ENCODE results near the gene AUP1. TPM values are rescaled to one million over a fixed set of nuclear protein-coding genes. Genes with fewer than 3 reads are reported as not detected.
A peak's percentile ranks its signal among the peaks of the same experiment; 100 is the strongest.

AUP1 gene
- total and polyA plus RNA-seq, 5 experiments from 2014 or later, result 79.5 to 184 (median 88.9) TPM

GRCh38 chr2:74530239-74531187, 1.0 kb upstream of the AUP1 start:
- H3K4me1 Mint-ChIP-seq, result peaks cover 22 to 50% (median 43%) of the 10 kb centered on the region in 4 donors
- no peaks in the 10 kb centered on the region for H3K27me3 Mint-ChIP-seq
- peaks cover 4 to 34% (median 19%) of the 10 kb centered on the region in 3 donors for H3K36me3 Mint-ChIP-seq
- peak overlapping the region; percentile 89 to 96 (median 94) for H3K4me3 Mint-ChIP-seq
- ATAC-seq, result peak; percentile 23 to 33
- H3K27ac Mint-ChIP-seq, result peak overlapping the region; percentile 37 to 97 (median 93)
- POLR2A ChIA-PET, result interaction anchor here (0.6 to 5.7 kb wide), 19 partner anchors 8 to 702 kb away, joined by 3 to 45 read pairs (median 4); partner anchors contain the start of genes C2orf81, CCDC142, INO80B and LBX2
- H3K9me3 Mint-ChIP-seq, result no peaks in the 10 kb centered on the region
- peak in 8 of 10 donors; percentile 21 to 51 (median 40) for DNase-seq

- Mint-ChIP-seq H3K36me3 (peaks cover 4 to 34% (median 19%) of the 10 kb centered on the region in 3 donors), H3K9me3 (no peaks in the 10 kb centered on the region), H3K4me1 (peaks cover 22 to 50% (median 43%) of the 10 kb centered on the region in 4 donors), H3K27ac (peak overlapping the region; percentile 78 to 97 (median 94)), H3K4me3 (peak overlapping the region; percentile 89 to 96 (median 94)), H3K27me3 (no peaks in the 10 kb centered on the region)
- DNase-seq, result peak in 1 of 10 donors; percentile 23
- POLR2A ChIA-PET, result interaction anchor here (1.0 to 5.7 kb wide), 15 partner anchors 10 to 107 kb away, joined by 3 to 45 read pairs (median 6); partner anchors contain the start of genes C2orf81, CCDC142, INO80B and LBX2
- ATAC-seq, result peak; percentile 2 to 5
Measured at GRCh38 chr2:74528600-74529356, 728 bp downstream of the AUP1 start.

- Mint-ChIP-seq H3K9me3 (no peaks in the 10 kb centered on the region), H3K36me3 (peaks cover 4 to 34% (median 16%) of the 10 kb centered on the region in 3 donors), H3K27ac (peak overlapping the region in 8 of 10 donors; percentile 63 to 97 (median 92)), H3K4me1 (peaks cover 22 to 50% (median 43%) of the 10 kb centered on the region in 4 donors), H3K27me3 (no peaks in the 10 kb centered on the region), H3K4me3 (peak overlapping the region; percentile 89 to 96 (median 94))
- DNase-seq (no peak), ATAC-seq (no peak)
- POLR2A ChIA-PET, result interaction anchor here (0.5 to 5.1 kb wide), 7 partner anchors 11 to 77 kb away, joined by 4 to 35 read pairs (median 6); partner anchors contain the start of genes CCDC142, LBX2, TLX2 and TTC31
Measured at GRCh38 chr2:74527741-74528140, 1.8 kb downstream of the AUP1 start.

- POLR2A ChIA-PET, result interaction anchor here (1.0 to 2.1 kb wide), 5 partner anchors 18 to 68 kb away, joined by 4 to 9 read pairs (median 4); partner anchors contain the start of genes CCDC142, LBX2, MRPL53 and TTC31
- DNase-seq (no peak), ATAC-seq (no peak)
- Mint-ChIP-seq H3K4me1 (peaks cover 15 to 42% (median 35%) of the 10 kb centered on the region in 4 donors), H3K4me3 (peak overlapping the region in 4 of 10 donors; percentile 22 to 70 (median 24)), H3K27ac (peak overlapping the region in 4 of 10 donors; percentile 8 to 78 (median 42)), H3K27me3 (peaks cover 0 to 4% (median 0%) of the 10 kb centered on the region in 5 donors), H3K36me3 (peaks cover 4 to 27% (median 16%) of the 10 kb centered on the region in 3 donors), H3K9me3 (no peaks in the 10 kb centered on the region)
Measured at GRCh38 chr2:74526649-74527230, 2.8 kb downstream of the AUP1 start.

DNA sequence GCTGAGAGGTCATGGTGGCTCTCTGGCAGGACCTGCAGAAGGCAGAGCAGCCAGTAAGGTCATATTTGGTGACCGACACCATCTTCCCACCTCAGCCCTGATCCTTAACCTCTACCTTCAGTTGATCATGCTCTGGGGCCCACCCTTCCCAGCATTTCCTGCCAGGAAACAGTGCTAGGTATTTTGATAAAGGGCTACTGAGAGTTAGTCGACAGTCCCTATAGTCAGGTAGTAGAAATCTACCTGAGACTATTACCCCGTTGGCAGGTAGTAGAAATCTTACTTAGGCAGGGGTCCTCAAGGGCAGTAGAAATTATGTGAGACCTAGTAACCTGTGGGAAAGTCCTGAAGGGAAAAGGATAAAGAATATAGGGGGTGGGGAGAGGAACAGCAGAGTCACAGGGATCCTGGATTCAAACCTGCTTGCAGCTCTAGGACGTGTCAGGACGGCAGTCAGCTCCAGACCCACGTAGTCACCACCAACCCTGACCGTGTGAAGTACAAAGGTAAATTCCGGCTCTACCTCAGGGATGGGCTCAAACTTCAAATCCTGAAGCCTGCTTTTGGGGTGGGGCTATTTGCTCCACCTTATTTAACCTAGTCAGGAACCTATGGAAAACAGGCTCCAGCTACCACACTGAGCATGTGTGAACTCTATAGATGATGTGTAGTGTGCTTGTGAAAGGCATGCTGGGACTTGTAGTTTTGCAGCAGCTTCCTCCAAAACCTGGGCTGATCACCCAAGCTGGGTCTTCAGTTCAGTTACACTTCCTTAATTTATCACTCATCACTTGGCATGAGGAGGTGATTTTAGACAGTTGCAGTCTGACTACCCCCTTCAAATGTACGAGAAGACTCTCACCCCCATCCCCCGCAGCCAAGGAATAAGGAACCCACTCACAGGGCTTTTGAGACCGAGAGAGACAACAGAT, 3.5 kb downstream of the AUP1 start, which contains the start of gene DQX1:
DQX1 (minus strand) TSS at position 515 of the 932 bp plus-strand sequence; CDS start at position 13, 502 bp downstream.
- peaks cover 4 to 27% (median 16%) of the 10 kb centered on the region in 3 donors for H3K36me3 Mint-ChIP-seq
- H3K4me1 Mint-ChIP-seq, result peaks cover 12 to 34% (median 28%) of the 10 kb centered on the region in 4 donors
- DNase-seq (no peak), ATAC-seq (no peak)
- H3K27me3 Mint-ChIP-seq, result peaks cover 0 to 10% (median 2%) of the 10 kb centered on the region in 5 donors
- POLR2A ChIA-PET, result interaction anchor here (1.0 to 2.1 kb wide), 5 partner anchors 18 to 68 kb away, joined by 4 to 9 read pairs (median 4); partner anchors contain the start of genes CCDC142, LBX2, MRPL53 and TTC31
- no peaks in the 10 kb centered on the region for H3K9me3 Mint-ChIP-seq
- H3K4me3 Mint-ChIP-seq, result peak within 1 kb of the TSS in 5 of 10 donors; percentile 18 to 70 (median 22)
- H3K27ac Mint-ChIP-seq, result peak within 1 kb of the TSS in 6 of 10 donors; percentile 18 to 78 (median 56)

DNA sequence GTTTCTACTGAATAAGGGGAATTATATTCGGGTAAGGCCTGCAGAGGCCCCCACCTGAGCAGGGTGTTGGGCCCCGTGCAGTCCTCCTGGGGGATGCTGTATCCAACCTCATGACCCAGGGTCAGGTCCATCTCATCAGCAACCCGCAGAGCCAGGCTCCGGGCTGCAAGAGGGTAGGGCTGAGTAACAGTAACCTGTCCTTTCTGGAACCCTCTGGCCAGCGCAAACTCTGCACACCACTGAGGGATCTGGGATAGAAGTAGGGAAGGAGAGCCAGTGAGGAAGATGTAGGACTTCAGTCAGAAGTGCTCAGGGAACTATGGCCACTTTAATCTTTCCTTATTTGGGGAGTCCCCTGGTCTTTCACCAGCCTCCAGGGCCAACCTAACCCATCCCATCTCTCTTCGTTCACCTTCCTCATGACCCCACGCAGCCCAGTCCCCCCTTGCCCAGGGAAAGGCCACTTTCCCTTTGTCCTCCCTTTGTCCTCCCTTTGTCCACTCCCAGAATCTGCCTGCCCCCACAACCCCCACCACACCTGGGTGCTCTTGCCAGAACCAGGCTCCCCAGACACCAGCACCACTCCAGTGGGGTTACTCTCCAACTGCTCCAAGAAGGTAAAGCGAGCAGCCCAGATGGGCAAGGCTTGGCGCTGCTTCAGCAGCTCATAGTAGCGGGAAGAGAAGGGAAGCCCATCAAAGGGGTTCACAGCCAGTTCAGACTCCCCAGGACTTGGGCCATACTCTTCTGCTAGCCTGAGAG, 4.4 kb downstream of the AUP1 start:
- Mint-ChIP-seq H3K27ac (no peak overlapping the region), H3K9me3 (no peaks in the 10 kb centered on the region)

GRCh38 chr2:74524005-74524404, 5.5 kb downstream of the AUP1 start:
- peaks cover 4 to 27% (median 16%) of the 10 kb centered on the region in 3 donors for H3K36me3 Mint-ChIP-seq
- H3K4me1 Mint-ChIP-seq, result peaks cover 9 to 28% (median 20%) of the 10 kb centered on the region in 4 donors
- DNase-seq, result no peak
- peaks cover 13 to 29% (median 21%) of the 10 kb centered on the region in 5 donors for H3K27me3 Mint-ChIP-seq
- no peak overlapping the region for H3K27ac Mint-ChIP-seq
- no peak overlapping the region for H3K4me3 Mint-ChIP-seq
- POLR2A ChIA-PET, result interaction anchor here (1.1 kb wide), 1 partner anchor 16 kb away, joined by 3 read pairs; the partner anchor contains the start of gene PCGF1
- no peak for ATAC-seq
- no peaks in the 10 kb centered on the region for H3K9me3 Mint-ChIP-seq

More for the DNA sequence above, 4.4 kb downstream of the AUP1 start:
- POLR2A ChIA-PET, result interaction anchor here (1.1 kb wide), 1 partner anchor 18 kb away, joined by 3 read pairs; the partner anchor contains the start of gene PCGF1
- Mint-ChIP-seq H3K36me3 (peaks cover 4 to 27% (median 16%) of the 10 kb centered on the region in 3 donors), H3K4me3 (no peak overlapping the region), H3K27me3 (peaks cover 3 to 18% (median 10%) of the 10 kb centered on the region in 5 donors), H3K4me1 (peaks cover 9 to 30% (median 21%) of the 10 kb centered on the region in 4 donors)
- ATAC-seq, result no peak
- DNase-seq, result no peak

DNA sequence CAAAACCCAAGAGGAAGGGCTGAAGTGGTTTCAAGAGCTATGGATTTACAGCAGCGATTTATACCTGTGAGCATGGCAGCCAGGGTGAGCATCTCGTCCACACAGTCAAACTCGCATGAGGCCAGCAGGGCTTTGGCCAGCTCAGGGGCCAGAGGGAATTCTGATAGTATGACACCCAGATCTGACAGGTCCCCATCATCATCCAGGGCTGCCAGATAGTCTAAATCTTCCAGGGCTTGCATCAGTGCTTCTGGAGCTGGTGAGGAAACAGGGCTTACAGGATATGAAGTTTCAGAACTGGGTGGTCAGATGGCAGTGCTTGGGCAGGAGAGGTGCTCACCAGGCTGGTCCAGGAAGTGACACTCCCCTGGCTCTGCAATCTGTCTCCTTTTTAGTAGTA, 7.0 kb downstream of the AUP1 start:
- H3K4me3 Mint-ChIP-seq, result no peak overlapping the region
- H3K27ac Mint-ChIP-seq, result no peak overlapping the region
- DNase-seq (no peak), ATAC-seq (no peak)
- peaks cover 4 to 18% (median 14%) of the 10 kb centered on the region in 3 donors for H3K36me3 Mint-ChIP-seq
- POLR2A ChIA-PET, result interaction anchor here (0.6 kb wide), 1 partner anchor 251 kb away, joined by 3 read pairs; no protein-coding TSS in a partner anchor
- H3K4me1 Mint-ChIP-seq, result peaks cover 0 to 13% (median 7%) of the 10 kb centered on the region in 4 donors
- H3K27me3 Mint-ChIP-seq, result peaks cover 27 to 44% (median 36%) of the 10 kb centered on the region in 5 donors
- H3K9me3 Mint-ChIP-seq, result no peaks in the 10 kb centered on the region

DNA sequence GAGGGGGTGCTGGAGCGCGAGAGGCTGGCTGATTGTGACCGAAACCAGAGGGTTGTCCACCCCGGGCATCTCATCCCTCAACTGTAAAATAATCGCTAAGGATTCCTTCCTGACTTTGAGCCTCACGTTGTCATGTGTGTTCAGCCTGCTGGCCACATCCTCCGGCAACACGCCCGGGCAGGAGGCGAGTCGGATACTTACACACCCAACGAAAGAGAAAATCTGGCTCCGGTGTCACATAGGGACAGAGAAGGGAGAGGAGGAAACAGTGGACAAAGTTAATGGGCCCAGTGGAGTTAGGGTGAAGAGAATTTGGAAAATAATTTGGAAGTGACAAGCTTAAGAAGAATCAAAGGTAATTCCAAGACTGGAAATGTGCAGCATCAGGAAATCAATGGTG, 12.9 kb downstream of the AUP1 start:
- POLR2A ChIA-PET, result interaction anchor here (0.6 to 6.2 kb wide), 3 partner anchors 9 to 40 kb away, joined by 3 to 35 read pairs (median 12); partner anchors contain the start of genes AUP1, HTRA2 and PCGF1
- H3K27ac Mint-ChIP-seq, result peak overlapping the region in 1 of 10 donors; percentile 65
- no peak for ATAC-seq
- H3K9me3 Mint-ChIP-seq, result no peaks in the 10 kb centered on the region
- no peak for DNase-seq
- peaks cover 42 to 86% (median 60%) of the 10 kb centered on the region in 5 donors for H3K27me3 Mint-ChIP-seq
- peak overlapping the region; percentile 69 to 89 (median 82) for H3K4me3 Mint-ChIP-seq
- peaks cover 0 to 5% (median 0%) of the 10 kb centered on the region in 3 donors for H3K36me3 Mint-ChIP-seq
- H3K4me1 Mint-ChIP-seq, result peaks cover 13 to 26% (median 24%) of the 10 kb centered on the region in 4 donors
